ENCODE measurements around the gene RNU5B-1. TPM values are rescaled to one million over a fixed set of nuclear protein-coding genes. Genes with fewer than 3 reads are reported as not detected.

Gene RNU5B-1
- total RNA-seq, 6 donors from 2014 or later: 22.5 to 38.1 TPM; not detected in 4

DNA sequence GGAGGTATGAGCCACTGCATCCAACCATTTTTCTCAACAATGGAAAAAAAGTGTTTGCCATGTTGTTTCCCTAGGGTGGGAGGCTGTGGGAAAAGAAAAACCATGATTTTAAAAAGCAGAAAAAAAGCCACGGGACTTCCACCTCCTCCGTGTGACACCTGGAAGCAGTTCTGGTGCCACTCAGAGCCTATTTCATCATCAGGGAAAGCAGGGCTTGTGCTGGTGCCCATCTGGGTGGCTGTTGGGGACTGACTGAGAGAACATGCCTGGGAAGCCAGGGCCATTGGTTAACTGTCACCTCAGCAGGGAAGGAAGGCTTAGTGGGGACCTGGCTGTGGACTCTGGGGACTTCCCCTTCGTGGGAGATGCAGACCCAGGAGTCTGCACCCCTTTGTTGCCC lies 7.3 kb downstream of the RNU5B-1 start:
- Histone ChIP-seq H3K9me3 (no peaks in the 10 kb centered on the region), H3K27me3 (no peaks in the 10 kb centered on the region), H3K27ac (no peak overlapping the region), H3K4me1 (no peaks in the 10 kb centered on the region), H3K4me3 (no peak overlapping the region), H3K36me3 (no peaks in the 10 kb centered on the region)
- WGBS, 2 donors: 27 to 45% methylated on average over 3 of the region's 3 CpGs
- no peak for DNase-seq
- TF ChIP-seq POLR2AphosphoS5 (IDR thresholded peaks at IDR 0.05): no peak
- no peak for TF ChIP-seq POLR2A (IDR thresholded peaks at IDR 0.05)
- TF ChIP-seq, protein P1, sequence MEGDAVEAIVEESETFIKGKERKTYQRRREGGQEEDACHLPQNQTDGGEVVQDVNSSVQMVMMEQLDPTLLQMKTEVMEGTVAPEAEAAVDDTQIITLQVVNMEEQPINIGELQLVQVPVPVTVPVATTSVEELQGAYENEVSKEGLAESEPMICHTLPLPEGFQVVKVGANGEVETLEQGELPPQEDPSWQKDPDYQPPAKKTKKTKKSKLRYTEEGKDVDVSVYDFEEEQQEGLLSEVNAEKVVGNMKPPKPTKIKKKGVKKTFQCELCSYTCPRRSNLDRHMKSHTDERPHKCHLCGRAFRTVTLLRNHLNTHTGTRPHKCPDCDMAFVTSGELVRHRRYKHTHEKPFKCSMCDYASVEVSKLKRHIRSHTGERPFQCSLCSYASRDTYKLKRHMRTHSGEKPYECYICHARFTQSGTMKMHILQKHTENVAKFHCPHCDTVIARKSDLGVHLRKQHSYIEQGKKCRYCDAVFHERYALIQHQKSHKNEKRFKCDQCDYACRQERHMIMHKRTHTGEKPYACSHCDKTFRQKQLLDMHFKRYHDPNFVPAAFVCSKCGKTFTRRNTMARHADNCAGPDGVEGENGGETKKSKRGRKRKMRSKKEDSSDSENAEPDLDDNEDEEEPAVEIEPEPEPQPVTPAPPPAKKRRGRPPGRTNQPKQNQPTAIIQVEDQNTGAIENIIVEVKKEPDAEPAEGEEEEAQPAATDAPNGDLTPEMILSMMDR (IDR thresholded peaks at IDR 0.05): no peak
- TF ChIP-seq EP300 (IDR thresholded peaks at IDR 0.05): no peak
- no peak for ATAC-seq (ENCODE audit: low FRiP score in 2 of 2)

DNA sequence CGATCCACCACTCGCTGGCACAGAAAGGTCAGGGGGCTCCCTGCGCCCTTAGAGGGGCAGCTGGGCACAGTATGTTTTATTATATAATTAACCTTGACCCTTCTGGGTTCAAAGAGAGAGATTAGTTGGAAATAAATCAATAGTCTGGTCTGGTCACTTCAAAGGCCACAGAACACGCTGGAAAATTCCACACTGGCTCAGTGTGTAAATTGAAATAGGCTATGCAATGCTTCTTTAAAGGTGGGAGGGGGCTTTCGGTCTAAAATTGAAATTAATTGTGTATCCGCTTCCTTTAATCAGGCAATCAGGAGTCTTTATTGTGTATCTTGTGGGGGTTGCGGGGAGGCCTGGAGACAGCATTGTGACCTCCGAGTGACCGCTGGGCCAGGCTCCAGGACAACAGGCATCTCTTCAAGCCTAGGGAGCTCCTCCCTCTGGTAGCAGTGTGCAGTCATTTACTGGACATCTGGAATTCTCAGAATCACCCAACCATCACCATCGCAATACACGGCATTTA lies 8.0 kb downstream of the RNU5B-1 start:
- Histone ChIP-seq H3K9me3 (no peaks in the 10 kb centered on the region), H3K36me3 (no peaks in the 10 kb centered on the region), H3K27me3 (no peaks in the 10 kb centered on the region), H3K4me1 (no peaks in the 10 kb centered on the region), H3K27ac (no peak overlapping the region), H3K4me3 (no peak overlapping the region)
- DNase-seq: no peak
- TF ChIP-seq, protein P1 (IDR thresholded peaks at IDR 0.05): no peak
- TF ChIP-seq POLR2A (IDR thresholded peaks at IDR 0.05) (no peak), EP300 (IDR thresholded peaks at IDR 0.05) (no peak)
- 64 to 72% methylated on average over 11 of the region's 11 CpGs for WGBS, 2 donors
- ATAC-seq (ENCODE audit: low FRiP score in 2 of 2): no peak

DNA sequence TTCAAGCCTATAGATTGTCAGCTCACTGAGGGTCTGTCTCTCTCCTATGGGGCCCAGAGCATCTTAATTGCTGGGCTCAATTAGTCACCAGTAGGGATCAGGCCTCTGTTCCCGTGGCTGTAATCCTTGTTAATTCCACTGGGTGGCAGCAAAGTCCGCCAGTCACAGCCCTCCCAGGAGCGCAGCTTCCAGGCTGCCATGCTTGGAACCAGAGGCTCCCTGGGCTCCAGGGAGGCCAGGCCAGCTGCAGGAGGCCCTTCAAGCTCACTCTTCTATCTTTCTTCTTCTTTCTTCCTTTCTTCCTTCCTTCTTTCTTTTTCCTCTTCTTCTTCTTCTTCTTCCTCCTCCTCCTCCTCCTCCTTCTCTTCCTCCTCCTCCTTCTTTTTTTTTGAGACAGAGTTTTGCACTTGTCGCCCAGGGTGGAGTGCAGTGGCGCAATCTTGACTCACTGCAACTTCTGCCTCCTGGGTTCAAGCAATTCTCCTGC lies 14.4 kb downstream of the RNU5B-1 start:
- ATAC-seq (ENCODE audit: low FRiP score in 2 of 2): peak; percentile 94 to 97
- TF ChIP-seq EP300 (IDR thresholded peaks at IDR 0.05) (no peak), POLR2A (IDR thresholded peaks at IDR 0.05) (no peak), POLR2AphosphoS5 (IDR thresholded peaks at IDR 0.05) (no peak)
- TF ChIP-seq, protein P1 (IDR thresholded peaks at IDR 0.05): peak; percentile 89 to 95 (median 92)

DNA sequence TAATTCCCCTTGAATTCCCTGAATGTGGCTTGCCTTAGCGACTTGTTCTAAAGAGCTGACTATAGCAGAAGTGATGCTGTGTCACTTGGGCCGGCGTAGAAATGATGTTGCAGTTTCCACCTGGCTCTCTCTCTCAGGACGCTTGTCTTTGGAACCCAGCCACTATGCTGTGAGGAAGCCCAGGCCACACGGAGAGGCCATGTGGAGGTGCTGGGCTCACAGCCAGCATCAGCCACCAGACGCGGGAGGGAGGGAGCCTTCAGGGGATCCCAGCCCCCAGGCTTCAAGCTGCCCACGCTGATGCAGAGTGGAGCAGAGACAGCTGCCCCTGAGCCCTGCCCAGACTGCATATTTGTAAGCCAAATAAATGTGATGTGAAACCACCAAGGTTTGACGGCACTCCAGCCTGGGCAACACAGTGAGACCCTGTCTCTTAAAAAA lies 18.6 kb downstream of the RNU5B-1 start:
- Histone ChIP-seq H3K9me3 (no peaks in the 10 kb centered on the region), H3K27me3 (no peaks in the 10 kb centered on the region), H3K36me3 (no peaks in the 10 kb centered on the region), H3K27ac (no peak overlapping the region), H3K4me3 (no peak overlapping the region), H3K4me1 (peaks cover 0 to 4% (median 0%) of the 10 kb centered on the region in 4 donors)
- DNase-seq: no peak
- WGBS, 2 donors: 17 to 32% methylated on average over 3 to 9 of the region's 9 CpGs
- TF ChIP-seq, protein P1 (IDR thresholded peaks at IDR 0.05): no peak
- TF ChIP-seq POLR2AphosphoS5 (IDR thresholded peaks at IDR 0.05): no peak
- no peak for TF ChIP-seq POLR2A (IDR thresholded peaks at IDR 0.05)
- no peak for TF ChIP-seq EP300 (IDR thresholded peaks at IDR 0.05)
- ATAC-seq (ENCODE audit: low FRiP score in 2 of 2): no peak

More for the DNA sequence above, 14.4 kb downstream of the RNU5B-1 start:
- peak in 1 of 2 donors; percentile 77 for DNase-seq
- H3K9me3 ChIP-seq: no peaks in the 10 kb centered on the region
- no peaks in the 10 kb centered on the region for H3K4me1 ChIP-seq
- no peaks in the 10 kb centered on the region for H3K27me3 ChIP-seq
- 33% methylated on average over 5 of the region's 5 CpGs for WGBS, 2 donors
- H3K4me3 ChIP-seq: no peak overlapping the region
- no peak overlapping the region for H3K27ac ChIP-seq
- H3K36me3 ChIP-seq: no peaks in the 10 kb centered on the region

DNA sequence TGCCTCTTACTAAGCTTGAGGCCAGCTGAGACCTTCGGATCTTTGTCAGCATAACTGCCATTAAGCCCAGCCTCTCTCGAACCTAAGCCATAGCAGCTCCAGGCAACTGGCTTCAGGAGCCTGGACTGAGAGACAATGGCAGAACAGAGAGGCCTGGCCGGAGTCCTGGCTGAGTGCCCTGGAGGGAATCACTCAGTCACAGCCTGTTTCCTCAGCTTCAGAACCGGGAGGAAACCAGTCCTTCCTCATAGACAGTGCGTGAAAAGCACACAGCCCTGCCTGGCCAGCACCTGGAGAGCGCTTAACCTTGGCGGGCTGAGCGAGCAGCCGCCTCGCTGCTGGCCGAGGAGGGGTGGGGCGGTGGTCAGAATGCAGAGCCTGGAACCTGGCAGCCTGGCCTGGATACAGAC lies 21.6 kb downstream of the RNU5B-1 start:
- ATAC-seq (ENCODE audit: low FRiP score in 2 of 2) (no peak), DNase-seq (peak in 1 of 2 donors; percentile 67)
- 6 to 27% methylated on average over 3 to 9 of the region's 12 CpGs for WGBS, 2 donors
- H3K27ac ChIP-seq: no peak overlapping the region
- no peak overlapping the region for H3K4me3 ChIP-seq
- no peaks in the 10 kb centered on the region for H3K36me3 ChIP-seq
- H3K27me3 ChIP-seq: no peaks in the 10 kb centered on the region
- no peaks in the 10 kb centered on the region for H3K9me3 ChIP-seq
- H3K4me1 ChIP-seq: peaks cover 0 to 4% (median 0%) of the 10 kb centered on the region in 4 donors
- TF ChIP-seq EP300 (IDR thresholded peaks at IDR 0.05) (no peak), POLR2AphosphoS5 (IDR thresholded peaks at IDR 0.05) (no peak), POLR2A (IDR thresholded peaks at IDR 0.05) (no peak)
- TF ChIP-seq, protein P1 (IDR thresholded peaks at IDR 0.05): no peak
